Activated CD8-positive, alpha-beta memory T cell treated with anti-CD3 and anti-CD28 coated beads for 1 hour (primary cell): Measurements from ENCODE around the gene TMEM239.

ENCODE experiments used
- DNase-seq, 2 donors: peaks; one replicate each; pipeline ENCODE4 v3.0.0-alpha.2; 2020; ENCODE audit warnings: low read depth in 1 of 2; ENCODE audit errors: extremely low read depth in 1 of 2

The TMEM239 gene

GRCh38 chr20:2846698-2847097, 30.5 kb downstream of the TMEM239 start:
- DNase-seq: no peak

GRCh38 chr20:2847802-2848201, 31.6 kb downstream of the TMEM239 start:
- DNase-seq: no peak

- no peak for DNase-seq
Observed at GRCh38 chr20:2849529-2849928, 33.4 kb downstream of the TMEM239 start.

- DNase-seq: no peak
Observed at GRCh38 chr20:2851086-2851485, 34.9 kb downstream of the TMEM239 start.

- no peak for DNase-seq
Observed at GRCh38 chr20:2858591-2858990, 42.4 kb downstream of the TMEM239 start.

GRCh38 chr20:2859330-2860121, 43.4 kb downstream of the TMEM239 start:
- DNase-seq: no peak

- no peak for DNase-seq
Observed at GRCh38 chr20:2864626-2865025, 48.5 kb downstream of the TMEM239 start.

GRCh38 chr20:2865101-2865500, 48.9 kb downstream of the TMEM239 start:
- DNase-seq: no peak

GRCh38 chr20:2865630-2866029, 49.5 kb downstream of the TMEM239 start:
- DNase-seq: peak in 1 of 2 donors; percentile 20

GRCh38 chr20:2866236-2866635, 50.1 kb downstream of the TMEM239 start:
- no peak for DNase-seq

GRCh38 chr20:2867081-2867864, 51.1 kb downstream of the TMEM239 start:
- DNase-seq: no peak
